Measurements from ENCODE around the gene MARVELD3.
A peak's percentile ranks its signal among the peaks of the same experiment; 100 is the strongest.

Gene MARVELD3

GRCh38 chr16:71625113-71625850 is 702 bp upstream of the MARVELD3 start:
- no peak for DNase-seq

DNA sequence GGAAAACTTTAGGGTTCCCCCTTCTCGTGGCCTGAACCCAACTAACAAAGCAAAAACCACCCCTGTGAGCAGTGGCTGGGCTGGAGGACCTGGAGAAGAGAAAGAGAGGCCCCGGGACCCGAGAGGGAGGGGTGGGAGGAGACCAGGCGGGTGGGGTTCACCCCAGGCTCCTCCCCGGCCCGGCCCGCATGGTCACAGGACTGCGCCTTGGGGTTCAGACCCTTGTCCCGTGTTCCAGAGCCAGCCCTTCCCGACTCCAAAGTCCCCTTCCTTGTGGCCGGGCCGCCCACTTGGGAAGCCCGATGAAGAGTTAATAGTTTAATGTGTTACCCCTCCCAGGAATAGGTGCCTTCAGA is 852 bp downstream of the MARVELD3 start:
- DNase-seq, result no peak

DNA sequence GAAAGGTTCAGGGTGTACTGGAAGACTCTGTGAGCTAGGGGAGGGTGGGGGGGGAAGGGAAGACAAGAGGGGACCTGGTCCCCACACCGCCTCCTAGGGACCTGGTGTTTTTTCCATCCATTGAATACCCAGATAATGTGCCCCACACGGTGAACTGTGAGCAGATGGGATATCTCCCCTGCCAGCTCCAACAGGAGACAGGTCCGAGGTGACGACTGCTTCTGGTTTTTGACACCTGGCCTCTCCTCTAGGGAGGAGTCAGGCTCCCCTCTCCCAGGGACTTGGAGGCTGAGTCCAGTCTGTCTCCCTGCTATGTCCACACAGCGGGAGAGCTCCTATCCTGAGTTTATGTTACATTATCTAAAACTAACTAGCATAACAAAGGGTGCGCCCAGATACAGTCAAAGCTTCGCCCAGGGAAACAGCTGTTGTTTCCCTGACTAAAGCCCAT is 1.8 kb downstream of the MARVELD3 start:
- DNase-seq, result peak; percentile 39

DNA sequence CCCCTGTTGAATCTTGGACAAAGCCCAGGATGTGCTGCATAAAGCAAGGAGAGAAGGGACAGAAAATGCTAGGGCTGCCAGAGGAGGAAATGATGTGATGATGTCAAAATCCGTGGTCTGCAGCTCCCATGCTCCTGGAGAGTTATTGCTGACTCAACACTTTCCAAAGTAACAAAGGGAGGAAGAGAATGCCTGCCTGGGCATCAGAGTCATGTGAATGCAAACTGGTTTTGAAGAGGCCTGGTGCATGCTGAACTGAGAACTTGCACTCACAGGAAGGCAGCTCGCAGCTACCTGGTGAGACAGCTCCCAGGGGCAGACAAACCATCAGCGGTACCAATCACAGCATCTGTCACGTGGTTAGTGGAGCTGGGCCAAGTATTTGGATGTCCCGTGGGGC is 2.8 kb downstream of the MARVELD3 start:
- peak; percentile 35 for DNase-seq

GRCh38 chr16:71629278-71630016 is 3.5 kb downstream of the MARVELD3 start:
- DNase-seq, result peak; percentile 62

GRCh38 chr16:71630808-71631207 is 4.8 kb downstream of the MARVELD3 start:
- no peak for DNase-seq

DNA sequence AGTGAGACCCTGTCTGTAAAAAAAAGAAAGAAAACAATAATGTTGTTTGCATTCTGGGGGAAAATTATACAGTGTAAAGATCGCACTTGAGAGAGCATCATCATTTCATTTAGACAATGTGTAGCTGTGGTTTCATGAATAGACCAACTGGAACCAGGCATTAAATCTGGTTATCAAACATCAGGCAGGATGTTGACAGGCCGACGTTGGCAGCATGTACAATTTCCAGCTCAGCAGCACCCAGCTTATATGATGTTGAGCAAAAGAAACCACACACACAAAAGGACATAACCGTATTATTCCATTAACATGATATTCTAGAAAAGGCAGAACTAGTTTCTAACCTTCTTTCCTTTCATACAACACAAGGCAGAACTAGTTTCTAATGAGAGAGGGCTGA is 5.8 kb downstream of the MARVELD3 start:
- DNase-seq, result peak; percentile 65

DNA sequence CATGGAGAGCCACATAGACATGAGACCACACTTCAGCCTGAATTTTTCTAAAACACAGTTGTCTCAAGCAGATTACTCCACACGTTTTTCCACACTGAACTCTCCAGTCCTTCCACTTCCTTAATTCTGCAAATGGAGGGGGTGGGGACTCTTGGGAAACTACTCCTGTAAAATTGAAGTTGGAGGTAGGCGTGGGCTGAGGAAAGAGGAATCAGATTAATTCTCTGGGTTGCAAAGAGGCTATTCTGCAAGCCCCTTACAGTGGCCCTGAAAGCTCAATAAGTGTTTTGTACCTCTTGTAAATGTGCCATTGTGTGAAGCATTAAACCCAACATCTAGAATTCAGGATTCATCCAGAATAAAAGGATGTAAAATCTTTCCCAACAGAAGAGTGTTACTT is 9.6 kb downstream of the MARVELD3 start:
- DNase-seq, result no peak

DNA sequence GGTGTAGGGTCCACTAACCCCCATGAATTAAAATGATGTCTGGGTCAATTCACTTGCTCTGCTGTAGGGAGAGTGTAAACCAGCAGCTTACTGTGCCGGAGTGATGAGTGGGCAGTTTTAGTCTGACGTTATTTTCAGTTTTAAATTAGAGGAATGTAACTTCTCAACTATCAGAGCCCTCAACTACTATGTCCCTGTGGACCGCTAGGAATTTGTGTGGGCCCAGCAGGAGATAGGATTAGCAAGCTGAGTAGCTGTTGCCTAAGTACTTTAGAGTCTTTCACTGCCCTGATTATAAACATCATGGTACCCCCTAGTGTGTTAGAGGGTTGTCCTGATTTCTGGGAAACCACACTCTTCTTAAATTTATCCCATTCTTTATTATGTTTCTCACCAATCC is 11.4 kb downstream of the MARVELD3 start:
- DNase-seq, result no peak

DNA sequence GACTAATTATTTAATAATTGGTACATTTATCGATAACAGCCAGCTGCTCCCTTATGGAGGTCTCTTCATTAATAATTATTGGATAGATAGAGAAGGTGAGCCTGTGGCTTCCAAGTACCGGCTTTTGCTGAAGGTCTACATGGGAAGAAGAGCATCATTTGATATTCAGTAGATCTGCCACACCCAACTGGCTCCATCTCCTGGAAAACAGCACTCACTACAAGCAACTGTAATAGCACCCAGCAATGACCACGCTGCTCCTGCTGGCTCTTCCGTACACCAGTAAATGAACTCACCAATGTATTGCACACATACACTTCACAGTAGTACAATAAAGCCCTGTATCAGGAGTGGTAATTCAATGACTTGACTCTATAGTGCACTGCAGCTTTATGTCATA is 19.5 kb downstream of the MARVELD3 start:
- DNase-seq, result peak; percentile 44

DNA sequence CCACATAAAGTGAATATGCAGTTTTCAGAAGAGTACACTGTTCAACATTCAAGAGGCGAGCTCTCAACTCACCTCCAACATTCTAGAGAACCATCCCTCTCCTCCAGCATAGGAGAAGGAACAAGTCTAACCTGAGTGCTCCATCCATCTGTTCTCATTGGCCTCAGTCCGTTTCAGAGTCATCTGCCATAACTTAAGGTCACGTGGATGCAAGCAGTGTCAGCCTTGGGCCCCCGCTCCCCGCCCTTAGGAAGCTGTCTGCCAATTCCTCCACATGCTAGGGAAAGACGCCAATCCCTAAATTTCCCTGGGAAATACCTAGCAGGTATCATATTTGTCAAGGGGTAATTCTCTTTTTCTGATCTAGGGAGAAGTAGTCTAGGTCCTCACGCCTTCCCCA is 21.4 kb downstream of the MARVELD3 start:
- DNase-seq, result no peak

GRCh38 chr16:71648162-71648561 is 22.2 kb downstream of the MARVELD3 start:
- DNase-seq, result peak; percentile 5

DNA sequence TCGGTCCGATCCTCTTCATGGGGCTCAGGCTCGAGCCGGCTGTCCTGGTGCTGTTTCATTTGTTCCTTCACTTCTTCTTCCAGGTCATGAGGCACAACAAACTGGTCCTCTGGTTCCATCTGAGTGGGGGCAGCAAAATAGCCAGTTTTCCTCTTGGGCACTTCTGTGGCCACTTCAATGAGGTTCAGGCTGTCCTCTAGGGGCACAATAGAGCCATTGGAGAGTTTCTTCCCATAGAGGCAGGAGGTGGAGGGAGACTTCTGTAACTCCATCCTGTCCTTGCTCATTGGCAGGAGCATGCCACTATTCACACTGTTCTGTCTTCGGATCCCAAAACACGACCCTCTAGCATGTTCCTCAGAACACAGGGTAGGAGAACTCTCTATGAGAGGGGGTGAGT is 22.9 kb downstream of the MARVELD3 start:
- DNase-seq, result no peak

DNA sequence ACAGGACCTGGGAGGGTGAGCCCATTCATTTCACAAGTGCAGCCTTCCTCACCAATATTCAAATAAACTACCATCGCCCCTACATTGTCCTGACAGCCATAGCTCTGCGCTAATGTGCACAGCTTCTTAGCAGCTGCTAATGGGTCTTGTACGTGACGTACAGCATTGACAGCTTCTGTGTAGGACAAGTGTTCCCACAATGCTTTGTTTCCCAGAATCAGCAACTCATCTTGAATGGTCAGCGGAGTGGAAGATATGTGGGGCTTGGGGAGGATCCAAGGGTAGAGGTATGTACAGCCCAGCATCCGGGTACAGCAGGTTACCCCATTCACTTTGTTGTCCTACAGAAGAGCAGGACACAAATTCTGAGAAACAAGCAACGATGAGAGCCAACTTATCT is 23.7 kb downstream of the MARVELD3 start:
- DNase-seq, result no peak

DNA sequence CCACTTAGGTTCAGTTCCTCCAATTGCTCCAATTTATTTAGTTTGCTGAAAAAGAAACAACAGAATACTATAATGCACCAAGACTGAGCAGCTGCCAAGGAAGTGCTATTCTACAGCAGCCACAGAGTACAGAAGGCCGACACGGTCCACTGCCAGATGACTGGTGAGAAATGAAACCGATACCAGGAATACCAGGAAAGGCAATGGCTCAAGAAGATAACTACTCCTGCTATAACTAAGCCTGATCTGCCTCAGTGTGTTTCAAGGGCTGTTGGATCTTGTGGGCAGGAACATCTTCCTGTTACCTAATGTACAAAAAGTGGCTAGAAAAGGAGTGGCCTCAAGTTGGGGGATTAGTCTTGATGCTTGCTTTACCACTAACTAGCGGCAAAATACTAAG is 32.8 kb downstream of the MARVELD3 start:
- DNase-seq, result no peak

DNA sequence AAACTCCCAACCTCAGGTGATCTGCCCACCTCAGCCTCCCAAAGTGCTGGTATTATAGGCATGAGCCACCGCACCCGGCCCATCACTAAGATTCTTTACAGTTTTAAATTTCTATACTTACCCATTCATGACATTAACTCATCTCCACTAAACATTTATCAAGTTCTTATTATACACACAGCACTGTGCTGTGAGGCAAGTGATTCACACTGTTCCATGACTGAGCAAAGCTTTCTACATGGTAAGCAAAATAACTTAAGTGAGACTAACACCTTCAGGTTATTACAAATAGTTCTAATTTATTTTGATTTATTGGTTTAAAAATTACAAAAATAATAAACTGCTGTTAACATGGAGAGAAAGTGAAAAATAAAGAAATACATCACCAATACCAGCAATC is 33.5 kb downstream of the MARVELD3 start:
- DNase-seq, result no peak

- DNase-seq, result no peak
Observed at GRCh38 chr16:71666264-71666663, 40.3 kb downstream of the MARVELD3 start.

DNA sequence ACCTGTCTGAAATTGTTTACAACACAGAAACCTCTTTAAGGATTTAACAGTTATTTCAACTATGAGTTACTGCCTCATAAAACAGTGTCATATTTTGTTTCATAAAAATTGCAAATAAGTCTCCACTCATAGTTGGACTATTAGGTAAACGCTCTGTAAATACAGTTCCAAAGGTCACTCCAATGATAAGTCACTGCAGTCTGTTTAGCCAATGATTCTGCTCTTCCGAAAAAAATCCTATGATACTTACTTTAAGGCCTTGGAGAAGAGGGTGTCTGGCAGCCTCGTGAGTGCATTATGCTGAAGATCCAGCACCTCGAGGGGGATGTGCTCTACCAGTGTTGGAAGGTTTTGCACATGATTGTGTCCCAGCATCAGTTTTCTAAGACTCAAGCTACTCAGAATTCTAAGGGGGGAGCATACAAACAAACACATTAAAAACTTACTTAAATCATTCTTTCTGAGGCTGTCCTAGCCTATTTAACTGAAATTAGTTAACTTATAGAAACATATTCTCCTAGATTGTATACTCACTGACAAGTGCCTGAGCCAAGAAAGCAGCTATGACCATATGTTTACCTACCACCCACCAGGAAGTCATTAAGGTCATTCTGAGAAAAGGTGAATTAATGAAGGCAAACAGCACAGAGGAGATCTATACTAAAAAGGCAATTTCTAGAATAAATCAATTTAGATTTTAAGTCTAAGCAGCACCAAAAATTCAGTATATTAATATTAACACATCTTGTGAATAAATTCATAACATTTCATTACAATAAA is 41.1 kb downstream of the MARVELD3 start:
- DNase-seq, result peak; percentile 24

DNA sequence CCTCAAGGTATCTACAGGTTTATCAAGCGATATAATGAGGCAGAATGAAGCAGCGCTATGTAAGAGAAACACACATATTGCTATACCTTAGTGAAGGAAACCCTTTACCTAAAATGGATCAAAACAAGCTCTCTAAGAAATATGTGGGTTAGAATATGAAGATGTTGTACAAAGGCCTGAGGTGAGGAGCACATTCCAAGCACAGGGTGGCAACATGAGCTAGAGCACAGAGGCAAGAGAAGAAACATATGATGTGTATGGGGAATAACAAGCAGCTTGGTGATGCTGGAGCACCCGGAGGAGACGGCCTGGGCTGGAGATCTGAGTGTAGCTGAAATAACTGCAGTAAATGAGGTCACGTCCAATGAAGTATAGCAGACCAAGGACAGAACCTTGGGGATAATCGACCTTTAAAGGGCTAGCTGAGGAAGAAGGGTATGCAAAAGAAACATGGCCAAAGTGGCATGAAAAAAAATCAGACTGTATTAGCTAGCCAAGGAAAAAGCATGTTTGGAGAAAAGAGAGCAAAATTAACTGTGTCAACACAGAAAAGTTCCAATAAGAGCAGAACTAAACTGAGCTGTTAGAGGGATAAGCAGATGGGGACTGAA is 44.0 kb downstream of the MARVELD3 start:
- DNase-seq, result no peak

GRCh38 chr16:71670537-71670936 is 44.6 kb downstream of the MARVELD3 start:
- no peak for DNase-seq

- DNase-seq, result no peak
Observed at GRCh38 chr16:71671165-71671564, 45.2 kb downstream of the MARVELD3 start.

GRCh38 chr16:71672125-71672524 is 46.1 kb downstream of the MARVELD3 start:
- DNase-seq, result peak; percentile 0

Measured in NCI-H69 (cell line).